Esophagus (tissue), 2 donors: ENCODE data around the gene CATSPER1. TPM values are rescaled to one million over a fixed set of nuclear protein-coding genes. Genes with fewer than 3 reads are reported as not detected.
A peak's percentile ranks its signal among the peaks of the same experiment; 100 is the strongest.

ENCODE experiments used
- H3K27ac ChIP-seq, 2 donors: one replicate each; pipeline ENCODE4 v1.5.1; 2013; ENCODE audit warnings: low read depth in 2 of 2, mild to moderate bottlenecking in 2 of 2, inconsistent platforms in 1 of 2, low read length in 1 of 2, moderate library complexity in 1 of 2
- H3K27me3 ChIP-seq, 2 donors: one replicate each; pipeline ENCODE4 v1.6.1; 2013; ENCODE audit warnings: low read length in 2 of 2, control low read depth in 1 of 2, mild to moderate bottlenecking in 1 of 2; ENCODE audit not compliant: insufficient read depth in 2 of 2, control insufficient read depth in 1 of 2
- H3K36me3 ChIP-seq, 2 donors: one replicate each; pipeline ENCODE4 v1.6.1; 2013; ENCODE audit warnings: low read length in 1 of 2; ENCODE audit not compliant: control insufficient read depth in 2 of 2, insufficient read depth in 2 of 2
- H3K4me1 ChIP-seq, 2 donors: one replicate each; pipeline ENCODE4 v1.6.1; 2013; ENCODE audit warnings: low read length in 1 of 2; ENCODE audit not compliant: control insufficient read depth in 2 of 2, insufficient read depth in 2 of 2
- H3K4me3 ChIP-seq, 2 donors: one replicate each; pipeline ENCODE4 v1.5.1; 2013; ENCODE audit warnings: low read length in 2 of 2, mild to moderate bottlenecking in 2 of 2, low read depth in 1 of 2, moderate library complexity in 1 of 2
- H3K9me3 ChIP-seq, 2 donors: one replicate each; pipeline ENCODE4 v1.6.1; 2013; ENCODE audit warnings: mild to moderate bottlenecking in 2 of 2, low read depth in 1 of 2, low read length in 1 of 2, moderate library complexity in 1 of 2; ENCODE audit not compliant: control insufficient read depth in 2 of 2, insufficient read depth in 1 of 2
- WGBS, 2 donors: extraction: QIAGEN DNeasy Blood & Tissue Kit; methylation state at CpG; one replicate each; pipeline ENCODE4 v1.1.7; 2013; 5-methylcytosine and 5-hydroxymethylcytosine counted together
- polyA plus RNA-seq, 2 donors: library from polyadenylated mRNA; stranded (reverse); fragments of 200-250 nt; gene quantifications; one replicate each; pipeline ENCODE4 v1.2.3, GENCODE V29; 2013
- donor health status: healthy with polysubstance abuse.
- donor health status: Bipolar disorder and iron deficiency.

The CATSPER1 gene
- polyA plus RNA-seq, 2 donors, result 0.05 to 0.06 TPM

DNA sequence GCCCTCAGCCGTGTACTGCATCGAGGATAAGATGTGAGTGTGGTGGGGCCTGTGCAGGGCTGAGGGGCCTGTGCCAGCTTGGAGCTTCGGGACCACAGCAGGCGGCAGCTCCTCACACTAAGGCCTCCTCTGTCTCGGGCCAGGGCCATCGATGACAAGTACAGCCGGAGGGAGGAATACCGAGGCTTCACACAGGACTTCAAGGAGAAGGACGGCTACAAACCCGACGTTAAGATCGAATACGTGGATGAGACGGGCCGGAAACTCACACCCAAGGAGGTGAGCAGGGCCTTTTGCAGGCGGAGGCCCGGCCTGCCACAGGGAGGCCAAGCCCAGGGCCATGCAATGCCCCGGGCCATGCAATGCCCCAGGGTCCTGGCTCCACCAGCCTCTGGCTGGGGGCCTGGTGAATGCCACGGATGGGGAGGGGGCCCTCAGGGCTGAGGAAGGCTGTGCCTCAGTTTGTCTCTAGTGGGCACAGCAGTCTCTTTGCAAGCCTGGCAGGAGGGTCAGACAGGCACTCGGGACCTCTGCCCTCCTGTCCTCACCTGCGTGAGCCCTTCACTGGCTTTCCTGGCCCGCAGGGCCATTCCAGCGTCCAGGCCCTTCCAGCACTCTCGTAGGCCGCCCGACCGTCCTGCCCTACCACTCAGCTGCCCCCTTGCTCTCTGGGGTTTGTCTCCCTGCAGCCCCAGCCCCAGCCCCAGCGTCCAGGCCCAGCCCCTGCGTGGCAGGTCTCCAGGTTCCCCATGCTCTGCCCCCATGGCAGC lies 48.5 kb downstream of the CATSPER1 start:
- H3K4me1 ChIP-seq, result no peaks in the 10 kb centered on the region
- H3K9me3 ChIP-seq, result no peaks in the 10 kb centered on the region
- no peaks in the 10 kb centered on the region for H3K27me3 ChIP-seq
- peaks cover 0 to 36% of the 10 kb centered on the region in 2 donors for H3K36me3 ChIP-seq
- H3K4me3 ChIP-seq, result no peak overlapping the region
- WGBS, 2 donors, result 84 to 94% methylated on average over 27 to 29 of the region's 29 CpGs
- H3K27ac ChIP-seq, result no peak overlapping the region

DNA sequence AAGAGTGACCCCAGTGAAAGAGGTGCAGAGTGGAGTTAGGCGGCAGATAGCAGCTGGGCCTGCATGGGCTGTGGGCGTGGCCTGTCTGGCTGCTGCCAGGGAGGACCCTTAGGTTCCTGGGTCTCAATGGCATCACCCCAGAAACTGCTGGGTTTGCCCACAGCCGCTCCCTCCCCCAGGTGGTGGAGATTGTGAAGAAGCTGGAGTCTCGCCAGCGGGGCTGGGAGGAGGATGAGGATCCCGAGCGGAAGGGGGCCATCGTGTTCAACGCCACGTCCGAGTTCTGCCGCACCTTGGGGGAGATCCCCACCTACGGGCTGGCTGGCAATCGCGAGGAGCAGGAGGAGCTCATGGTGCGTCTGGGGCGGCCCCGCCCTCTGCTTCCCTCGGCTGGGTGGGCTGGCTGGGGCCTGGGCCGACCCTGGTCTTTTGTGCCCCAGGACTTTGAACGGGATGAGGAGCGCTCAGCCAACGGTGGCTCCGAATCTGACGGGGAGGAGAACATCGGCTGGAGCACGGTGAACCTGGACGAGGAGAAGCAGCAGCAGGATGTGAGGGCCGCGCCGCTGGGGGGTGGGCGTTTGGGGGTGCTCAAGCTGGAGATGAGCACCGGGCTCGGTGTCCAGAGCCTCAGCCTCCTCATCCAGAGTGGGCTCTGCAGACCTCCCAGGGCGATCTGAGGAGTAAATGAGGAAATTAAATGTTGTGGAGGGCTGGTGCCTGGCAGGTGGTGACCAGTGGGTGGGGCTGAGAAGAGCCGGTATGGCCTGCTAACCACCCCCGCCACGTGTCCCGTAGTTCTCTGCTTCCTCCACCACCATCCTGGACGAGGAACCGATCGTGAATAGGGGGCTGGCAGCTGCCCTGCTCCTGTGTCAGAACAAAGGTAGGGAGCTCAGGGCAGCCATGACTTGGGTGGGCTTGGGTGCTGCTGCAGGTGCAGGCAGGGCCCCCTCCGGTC lies 49.8 kb downstream of the CATSPER1 start:
- H3K27me3 ChIP-seq, result no peaks in the 10 kb centered on the region
- WGBS, 2 donors, result 85% methylated on average over 43 of the region's 43 CpGs
- H3K9me3 ChIP-seq, result no peaks in the 10 kb centered on the region
- peak overlapping the region in 1 of 2 donors; percentile 44 for H3K27ac ChIP-seq
- H3K4me1 ChIP-seq, result no peaks in the 10 kb centered on the region
- H3K36me3 ChIP-seq, result peaks cover 0 to 36% of the 10 kb centered on the region in 2 donors
- no peak overlapping the region for H3K4me3 ChIP-seq

DNA sequence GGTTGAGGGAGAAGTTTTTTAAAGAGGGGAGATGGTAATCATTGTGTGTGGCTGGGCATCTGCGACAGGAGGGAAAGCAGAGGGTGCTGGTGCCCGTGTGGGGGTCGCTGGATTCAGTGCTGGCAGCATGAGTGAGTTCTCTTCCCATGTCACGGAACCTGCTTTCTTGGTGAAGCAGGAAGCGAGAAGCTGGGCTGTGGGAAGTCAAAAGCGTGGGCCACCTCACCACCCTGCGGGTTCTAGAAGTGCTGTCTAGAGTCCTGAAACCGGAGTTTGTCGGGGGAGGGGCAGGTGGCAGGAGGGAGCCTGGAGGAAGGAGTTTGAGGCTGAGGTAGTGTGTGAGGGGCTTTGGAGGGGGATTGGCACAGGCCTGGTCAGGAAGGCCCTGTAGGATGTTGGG lies 50.5 kb downstream of the CATSPER1 start:
- 92 to 98% methylated on average over 9 of the region's 9 CpGs for WGBS, 2 donors
- peaks cover 0 to 36% of the 10 kb centered on the region in 2 donors for H3K36me3 ChIP-seq
- H3K4me1 ChIP-seq, result no peaks in the 10 kb centered on the region
- no peak overlapping the region for H3K4me3 ChIP-seq
- no peak overlapping the region for H3K27ac ChIP-seq
- no peaks in the 10 kb centered on the region for H3K9me3 ChIP-seq
- H3K27me3 ChIP-seq, result no peaks in the 10 kb centered on the region

DNA sequence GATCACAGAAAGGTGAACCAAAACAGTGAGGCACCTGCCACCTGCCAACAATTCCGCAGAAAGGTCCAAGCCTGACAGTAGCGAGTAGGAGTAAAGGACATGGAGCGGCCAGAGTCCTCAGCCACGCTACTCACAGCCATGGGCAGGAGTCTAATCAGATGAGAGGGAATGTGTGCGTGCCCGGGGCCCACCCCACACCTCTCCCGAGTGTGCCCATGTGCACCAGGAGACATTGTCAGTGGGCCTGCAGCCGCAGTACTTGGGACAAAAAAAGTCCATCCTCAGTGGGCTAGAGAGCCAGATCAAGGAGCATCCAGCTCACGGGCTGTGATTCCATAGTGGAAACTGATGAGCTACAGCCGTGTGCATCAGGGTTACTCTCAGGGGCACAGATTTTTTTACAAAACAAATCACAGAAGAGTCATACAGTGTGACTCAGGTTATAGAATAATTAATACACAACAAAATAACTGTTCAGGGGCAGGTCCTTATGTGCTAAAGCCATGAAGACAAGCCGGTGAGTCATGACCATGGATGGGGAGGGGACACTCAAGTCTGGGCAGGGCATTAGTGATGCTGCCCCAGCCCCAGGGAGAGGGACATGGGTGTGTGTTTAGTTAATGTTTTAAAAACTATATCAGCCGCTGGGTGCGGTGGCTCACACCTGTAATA lies 52.7 kb downstream of the CATSPER1 start:
- no peaks in the 10 kb centered on the region for H3K27me3 ChIP-seq
- peaks cover 0 to 38% of the 10 kb centered on the region in 2 donors for H3K36me3 ChIP-seq
- H3K27ac ChIP-seq, result peak overlapping the region in 1 of 2 donors; percentile 47
- H3K4me3 ChIP-seq, result no peak overlapping the region
- 83 to 88% methylated on average over 13 of the region's 13 CpGs for WGBS, 2 donors
- H3K4me1 ChIP-seq, result peaks cover 0 to 3% of the 10 kb centered on the region in 2 donors
- H3K9me3 ChIP-seq, result no peaks in the 10 kb centered on the region

DNA sequence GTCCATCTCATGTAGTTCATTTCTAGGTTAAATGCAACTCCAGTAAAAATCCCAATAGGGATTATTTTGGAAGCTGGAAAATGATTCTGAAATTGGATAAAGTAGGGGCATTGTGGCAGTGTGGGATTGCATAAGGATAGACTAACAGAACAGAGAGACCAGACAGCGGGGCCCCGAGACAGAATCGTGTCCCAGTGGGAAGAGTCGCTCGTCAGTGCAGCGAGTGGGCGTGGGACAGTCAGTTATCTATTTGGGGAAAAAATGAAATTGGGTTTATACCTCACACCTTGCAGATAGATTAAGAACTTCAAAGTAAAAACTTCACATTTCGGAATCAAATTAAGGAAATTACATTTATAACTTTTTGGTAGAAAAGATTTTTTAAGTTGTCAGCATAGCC lies 54.2 kb downstream of the CATSPER1 start:
- no peak overlapping the region for H3K4me3 ChIP-seq
- H3K27me3 ChIP-seq, result no peaks in the 10 kb centered on the region
- peaks cover 6 to 34% of the 10 kb centered on the region in 2 donors for H3K36me3 ChIP-seq
- 96 to 98% methylated on average over 8 of the region's 8 CpGs for WGBS, 2 donors
- H3K27ac ChIP-seq, result no peak overlapping the region
- no peaks in the 10 kb centered on the region for H3K9me3 ChIP-seq
- peaks cover 0 to 3% of the 10 kb centered on the region in 2 donors for H3K4me1 ChIP-seq

DNA sequence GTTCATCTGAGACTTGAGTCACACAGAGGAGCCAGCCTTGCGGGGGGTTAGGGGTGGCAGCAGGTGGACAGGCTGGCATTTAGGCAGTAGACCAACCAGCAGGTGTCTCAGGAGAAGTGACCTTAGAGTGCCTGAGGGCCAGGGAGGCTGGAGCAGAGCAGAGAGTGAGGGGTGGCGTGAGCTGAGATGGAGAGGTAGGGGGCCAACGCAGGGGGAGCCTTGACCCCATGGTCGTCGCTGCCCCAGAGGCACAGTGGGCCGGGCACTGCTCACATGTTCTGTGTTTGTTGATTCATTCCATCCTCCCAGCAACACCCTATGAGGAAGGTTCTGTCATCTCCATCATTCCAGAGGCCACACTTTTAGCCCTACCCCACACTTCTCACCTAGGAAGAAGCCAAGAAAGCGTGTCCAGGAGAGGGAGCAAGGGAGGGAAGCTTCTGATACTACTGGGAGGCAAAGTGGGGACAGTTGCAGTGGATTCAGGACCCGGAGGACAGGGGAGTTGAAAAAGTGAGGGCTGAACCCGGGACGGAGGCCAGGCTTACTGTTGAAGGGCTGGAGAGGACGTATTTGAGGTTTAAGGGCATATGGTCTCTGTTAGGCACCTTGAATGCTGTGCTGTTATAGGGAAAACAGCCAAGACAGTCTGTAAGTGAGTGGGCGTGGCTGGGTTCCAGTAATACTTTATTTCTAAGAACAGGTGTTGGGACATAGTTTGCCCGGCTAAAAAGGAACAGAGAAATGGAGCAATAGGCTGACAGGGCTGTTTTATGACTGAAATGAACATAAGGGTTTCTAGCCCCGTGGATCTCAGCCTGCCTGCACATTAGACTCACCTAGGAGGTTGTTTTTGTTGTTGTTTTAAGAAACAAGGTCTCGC lies 57.4 kb downstream of the CATSPER1 start:
- Histone ChIP-seq H3K9me3 (no peaks in the 10 kb centered on the region), H3K27me3 (no peaks in the 10 kb centered on the region), H3K27ac (peak overlapping the region in 1 of 2 donors; percentile 47), H3K4me1 (peaks cover 0 to 3% of the 10 kb centered on the region in 2 donors), H3K4me3 (no peak overlapping the region), H3K36me3 (peaks cover 25 to 49% of the 10 kb centered on the region in 2 donors)
- 81 to 86% methylated on average over 12 to 15 of the region's 15 CpGs for WGBS, 2 donors

DNA sequence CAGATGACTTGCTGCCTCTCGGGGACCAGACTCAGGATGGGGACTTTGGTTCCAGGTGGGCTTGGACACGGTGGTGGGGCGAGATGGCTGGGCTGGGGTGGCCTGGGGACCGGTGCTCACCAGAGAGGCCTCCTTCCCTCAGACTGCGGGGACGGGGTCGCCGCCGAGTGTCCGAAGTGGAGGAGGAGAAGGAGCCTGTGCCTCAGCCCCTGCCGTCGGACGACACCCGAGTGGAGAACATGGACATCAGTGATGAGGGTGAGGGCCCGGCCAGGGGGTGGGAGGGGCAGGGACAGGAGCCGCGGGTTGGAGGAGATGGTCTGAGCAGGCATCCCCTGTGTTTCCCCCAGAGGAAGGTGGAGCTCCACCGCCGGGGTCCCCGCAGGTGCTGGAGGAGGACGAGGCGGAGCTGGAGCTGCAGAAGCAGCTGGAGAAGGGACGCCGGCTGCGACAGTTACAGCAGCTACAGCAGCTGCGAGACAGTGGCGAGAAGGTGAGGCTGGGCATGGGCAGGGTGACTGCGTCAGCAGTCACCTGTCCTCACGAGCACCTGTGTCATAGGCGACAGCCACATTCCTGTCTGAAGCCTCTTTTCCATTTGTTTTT lies 58.8 kb downstream of the CATSPER1 start:
- Histone ChIP-seq H3K4me1 (peaks cover 0 to 8% of the 10 kb centered on the region in 2 donors), H3K36me3 (peaks cover 25 to 49% of the 10 kb centered on the region in 2 donors), H3K27ac (no peak overlapping the region), H3K9me3 (no peaks in the 10 kb centered on the region), H3K27me3 (no peaks in the 10 kb centered on the region), H3K4me3 (no peak overlapping the region)
- WGBS, 2 donors, result 91 to 93% methylated on average over 28 to 30 of the region's 30 CpGs
